Sigmoid colon (tissue), 4 donors: ENCODE measurements around the gene RNPS1.

Experiments
- EP300 ChIP-seq, 4 donors: sonication (generic); formaldehyde crosslinking; IDR thresholded peaks; one replicate each; pipeline ENCODE4 v1.6.1; 2017; ENCODE audit warnings: antibody characterized with exemption in 4 of 4
- POLR2A ChIP-seq, 2 donors: fragments of 450-650 bp; IDR thresholded peaks; one replicate each; pipeline ENCODE4 v1.6.1; 2016; ENCODE audit warnings: antibody characterized with exemption in 2 of 2, mild to moderate bottlenecking in 2 of 2, moderate library complexity in 2 of 2
- POLR2AphosphoS5 ChIP-seq, 4 donors: sonication (generic); formaldehyde crosslinking; IDR thresholded peaks; one replicate each; pipeline ENCODE4 v1.6.1; 2017; ENCODE audit warnings: antibody characterized with exemption in 4 of 4
- TF ChIP-seq, protein P1 (sequence below), 4 experiments: fragments of 450-650 bp in 3 of 4; fragments of 200-600 bp in 1 of 4; IDR thresholded peaks; one replicate each; pipeline ENCODE4 v1.5.1; 2016 to 2019; ENCODE audit warnings: antibody characterized with exemption in 4 of 4, mild to moderate bottlenecking in 3 of 4, moderate library complexity in 2 of 4

DNA sequence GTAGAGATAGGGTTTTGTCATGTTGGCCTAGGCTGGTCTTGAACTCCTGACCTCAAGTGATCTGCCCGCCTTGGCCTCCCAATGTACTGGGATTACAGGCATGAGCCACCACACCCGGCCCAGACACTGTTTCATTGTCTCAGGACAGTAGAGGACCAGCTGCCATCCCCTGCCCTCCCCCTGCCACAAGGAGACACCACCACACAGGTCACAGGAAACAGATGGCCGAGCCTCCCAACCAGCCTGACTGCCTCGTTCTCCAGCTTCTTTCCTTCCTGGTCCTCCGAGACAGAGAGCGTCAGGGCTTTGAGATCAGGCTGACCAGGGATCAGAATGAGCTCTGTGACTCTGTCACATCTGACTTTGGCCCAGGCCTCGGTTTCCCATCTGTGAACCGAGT lies 20.8 kb upstream of the RNPS1 start:
- no peak for TF ChIP-seq POLR2AphosphoS5 (IDR thresholded peaks at IDR 0.05)
- no peak for TF ChIP-seq POLR2A (IDR thresholded peaks at IDR 0.05)
- TF ChIP-seq, protein P1, sequence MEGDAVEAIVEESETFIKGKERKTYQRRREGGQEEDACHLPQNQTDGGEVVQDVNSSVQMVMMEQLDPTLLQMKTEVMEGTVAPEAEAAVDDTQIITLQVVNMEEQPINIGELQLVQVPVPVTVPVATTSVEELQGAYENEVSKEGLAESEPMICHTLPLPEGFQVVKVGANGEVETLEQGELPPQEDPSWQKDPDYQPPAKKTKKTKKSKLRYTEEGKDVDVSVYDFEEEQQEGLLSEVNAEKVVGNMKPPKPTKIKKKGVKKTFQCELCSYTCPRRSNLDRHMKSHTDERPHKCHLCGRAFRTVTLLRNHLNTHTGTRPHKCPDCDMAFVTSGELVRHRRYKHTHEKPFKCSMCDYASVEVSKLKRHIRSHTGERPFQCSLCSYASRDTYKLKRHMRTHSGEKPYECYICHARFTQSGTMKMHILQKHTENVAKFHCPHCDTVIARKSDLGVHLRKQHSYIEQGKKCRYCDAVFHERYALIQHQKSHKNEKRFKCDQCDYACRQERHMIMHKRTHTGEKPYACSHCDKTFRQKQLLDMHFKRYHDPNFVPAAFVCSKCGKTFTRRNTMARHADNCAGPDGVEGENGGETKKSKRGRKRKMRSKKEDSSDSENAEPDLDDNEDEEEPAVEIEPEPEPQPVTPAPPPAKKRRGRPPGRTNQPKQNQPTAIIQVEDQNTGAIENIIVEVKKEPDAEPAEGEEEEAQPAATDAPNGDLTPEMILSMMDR (IDR thresholded peaks at IDR 0.05): no peak
- no peak for TF ChIP-seq EP300 (IDR thresholded peaks at IDR 0.05)
